ENCODE data around the gene CPNE5. TPM values are rescaled to one million over a fixed set of nuclear protein-coding genes. Genes with fewer than 3 reads are reported as not detected.
"Not testable (repeated sequence)": the region's sequence is repeated elsewhere in the genome, so short reads cannot be mapped to it uniquely, and the experiment has no call there.

The CPNE5 gene
- total RNA-seq, 1 donor from 2014 or later = 0.58 TPM

DNA sequence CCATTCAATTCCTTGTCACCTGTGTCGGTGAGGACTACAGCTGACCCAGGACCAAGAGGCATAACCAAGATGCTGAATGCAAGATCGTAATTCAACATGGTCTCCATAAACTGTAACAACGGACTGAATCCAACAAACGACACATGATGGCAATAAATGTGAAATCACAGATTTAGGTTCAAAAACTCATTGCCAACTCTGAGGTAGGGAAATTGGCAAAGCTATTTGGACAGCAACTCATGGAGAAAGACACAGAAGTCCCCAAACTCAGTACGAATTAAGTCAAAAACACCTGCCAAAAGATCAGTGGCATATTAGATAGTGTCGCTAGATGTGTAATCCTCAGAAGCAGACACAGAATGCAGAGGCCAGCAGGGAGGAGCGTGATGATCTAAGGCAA is 25.0 kb downstream of the CPNE5 start:
- DNase-seq (ENCODE audit: low read depth) = no peak
- H3K4me3 ChIP-seq (ENCODE audit: low read depth, low read length) = no peak overlapping the region
- TF ChIP-seq, protein P1, sequence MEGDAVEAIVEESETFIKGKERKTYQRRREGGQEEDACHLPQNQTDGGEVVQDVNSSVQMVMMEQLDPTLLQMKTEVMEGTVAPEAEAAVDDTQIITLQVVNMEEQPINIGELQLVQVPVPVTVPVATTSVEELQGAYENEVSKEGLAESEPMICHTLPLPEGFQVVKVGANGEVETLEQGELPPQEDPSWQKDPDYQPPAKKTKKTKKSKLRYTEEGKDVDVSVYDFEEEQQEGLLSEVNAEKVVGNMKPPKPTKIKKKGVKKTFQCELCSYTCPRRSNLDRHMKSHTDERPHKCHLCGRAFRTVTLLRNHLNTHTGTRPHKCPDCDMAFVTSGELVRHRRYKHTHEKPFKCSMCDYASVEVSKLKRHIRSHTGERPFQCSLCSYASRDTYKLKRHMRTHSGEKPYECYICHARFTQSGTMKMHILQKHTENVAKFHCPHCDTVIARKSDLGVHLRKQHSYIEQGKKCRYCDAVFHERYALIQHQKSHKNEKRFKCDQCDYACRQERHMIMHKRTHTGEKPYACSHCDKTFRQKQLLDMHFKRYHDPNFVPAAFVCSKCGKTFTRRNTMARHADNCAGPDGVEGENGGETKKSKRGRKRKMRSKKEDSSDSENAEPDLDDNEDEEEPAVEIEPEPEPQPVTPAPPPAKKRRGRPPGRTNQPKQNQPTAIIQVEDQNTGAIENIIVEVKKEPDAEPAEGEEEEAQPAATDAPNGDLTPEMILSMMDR (conservative IDR thresholded peaks at IDR 0.05; ENCODE audit: low read depth, low read length) = no peak

DNA sequence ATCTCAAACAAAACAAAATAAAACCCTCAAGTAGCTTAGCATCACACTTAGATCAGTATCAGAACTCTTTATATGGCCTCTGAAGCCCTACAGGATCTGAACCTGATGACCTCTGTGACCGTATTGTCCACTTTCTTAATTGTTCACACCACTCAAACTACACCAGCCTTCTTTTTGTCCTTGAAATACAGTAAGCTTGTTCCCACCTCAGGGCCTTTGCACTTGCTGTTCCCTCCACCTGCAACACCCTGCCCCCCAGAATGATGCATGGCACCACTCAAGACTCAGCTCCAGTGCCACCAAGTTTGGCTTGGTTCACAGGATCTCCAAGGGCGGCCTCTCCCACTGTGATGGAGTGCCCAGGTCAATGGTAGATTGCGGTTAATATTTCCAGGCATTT is 25.7 kb downstream of the CPNE5 start:
- H3K4me3 ChIP-seq (ENCODE audit: low read depth, low read length) = no peak overlapping the region
- DNase-seq (ENCODE audit: low read depth) = no peak
- TF ChIP-seq, protein P1 (conservative IDR thresholded peaks at IDR 0.05; ENCODE audit: low read depth, low read length) = no peak

DNA sequence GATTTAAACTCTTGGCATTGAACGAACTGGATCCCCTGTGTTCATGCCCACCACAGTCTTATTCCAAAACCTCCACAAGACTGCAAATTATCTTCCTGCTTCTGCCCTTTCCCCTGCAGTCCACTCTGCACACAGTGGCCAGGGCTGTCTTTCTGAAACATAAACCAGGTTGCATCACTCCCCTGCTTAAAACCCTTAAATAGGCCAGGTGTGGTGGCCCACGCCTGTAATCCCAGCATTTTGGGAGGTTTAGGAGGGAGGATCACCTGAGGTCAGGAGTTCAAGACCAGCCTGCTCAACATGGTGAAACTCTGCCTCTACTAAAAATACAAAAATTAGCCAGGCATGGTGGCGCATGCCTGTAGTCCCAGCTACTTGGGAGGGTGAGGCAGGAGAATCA is 26.2 kb downstream of the CPNE5 start:
- DNase-seq (ENCODE audit: low read depth); H3K4me3 ChIP-seq (ENCODE audit: low read depth, low read length): not testable (repeated sequence)

DNA sequence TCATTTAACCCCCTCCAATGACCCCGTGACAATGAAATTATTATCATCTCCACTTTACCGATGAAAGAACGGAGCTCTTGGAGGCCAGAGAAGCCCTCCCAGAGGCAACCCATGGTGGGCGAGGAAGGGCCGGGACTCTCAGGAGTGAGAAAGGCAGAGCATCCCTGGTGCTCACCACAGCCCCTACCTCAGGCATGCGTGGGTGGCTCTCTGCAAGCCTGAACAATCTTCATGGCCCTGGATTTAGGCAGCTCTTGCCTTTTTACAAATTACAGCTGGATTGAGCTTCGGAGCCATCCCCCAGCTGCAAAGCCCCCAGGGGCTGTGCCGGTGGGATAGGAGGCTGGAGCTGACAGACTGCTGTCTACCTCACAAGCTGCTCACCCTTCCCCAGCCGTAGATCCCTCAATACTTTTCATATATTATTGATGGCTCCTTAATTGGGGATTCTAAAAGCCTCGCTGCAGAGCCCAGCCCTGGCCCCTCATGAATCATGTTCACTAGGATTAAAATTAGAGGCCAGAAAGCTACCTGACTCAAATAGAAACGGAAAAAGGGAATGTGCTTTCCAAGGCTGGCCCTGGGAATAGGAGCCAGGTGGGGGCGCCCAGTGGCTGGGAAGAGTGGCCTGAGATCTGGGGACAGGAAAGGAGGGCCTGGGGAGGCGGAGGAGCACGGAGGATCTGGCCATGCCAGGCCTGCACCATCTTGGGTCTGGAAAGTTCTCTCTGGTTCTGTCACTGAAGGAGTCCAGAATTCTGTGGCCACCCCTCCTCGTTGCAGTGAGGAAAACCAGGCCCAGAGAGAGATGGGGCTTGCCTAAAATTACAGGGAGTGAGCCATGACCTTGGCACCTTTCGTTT is 29.1 kb downstream of the CPNE5 start:
- no peak for DNase-seq (ENCODE audit: low read depth)
- H3K4me3 ChIP-seq (ENCODE audit: low read depth, low read length) = no peak overlapping the region
- TF ChIP-seq, protein P1 (conservative IDR thresholded peaks at IDR 0.05; ENCODE audit: low read depth, low read length) = peak; percentile 37

DNA sequence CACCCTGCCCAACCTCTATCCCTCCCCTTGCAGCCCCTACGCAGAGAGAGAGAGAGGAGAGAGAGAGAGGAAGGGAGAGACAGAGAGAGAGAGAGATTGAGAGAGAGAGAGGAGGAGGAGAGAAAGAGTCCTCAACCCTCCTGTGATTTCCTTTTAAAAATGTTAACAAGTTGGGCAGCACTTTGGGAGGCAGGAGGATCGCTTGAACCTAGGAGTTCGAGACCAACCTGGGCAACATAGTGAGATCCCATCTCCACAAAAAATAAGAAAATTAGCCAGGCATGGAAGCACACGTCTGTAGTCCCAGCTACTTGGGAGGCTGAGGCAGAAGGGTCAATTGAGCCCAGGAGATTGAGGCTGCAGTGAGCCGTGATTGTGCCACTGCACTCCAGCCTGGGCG is 30.1 kb downstream of the CPNE5 start:
- no peak overlapping the region for H3K4me3 ChIP-seq (ENCODE audit: low read depth, low read length)
- no peak for DNase-seq (ENCODE audit: low read depth)
- TF ChIP-seq, protein P1 (conservative IDR thresholded peaks at IDR 0.05; ENCODE audit: low read depth, low read length) = no peak

DNA sequence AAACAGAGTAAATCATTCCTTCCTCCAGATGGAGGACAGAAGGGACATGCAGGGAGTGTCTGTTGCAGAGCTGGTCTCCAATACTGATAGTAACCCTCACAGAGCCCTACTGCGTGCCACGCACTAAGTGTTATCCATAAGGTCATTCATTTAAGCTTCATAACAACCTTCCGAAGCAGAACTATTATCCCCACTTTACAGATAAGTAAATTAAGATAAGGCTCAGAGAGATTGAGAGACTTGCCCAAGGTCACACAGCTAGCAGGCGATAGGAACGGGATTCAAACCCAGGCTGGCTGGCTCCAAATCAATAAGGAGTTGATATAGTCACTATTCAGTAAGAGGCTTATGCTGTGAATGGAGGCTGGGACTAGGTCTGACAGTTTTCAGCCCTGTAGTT is 30.6 kb downstream of the CPNE5 start:
- DNase-seq (ENCODE audit: low read depth) = no peak
- TF ChIP-seq, protein P1 (conservative IDR thresholded peaks at IDR 0.05; ENCODE audit: low read depth, low read length) = no peak
- no peak overlapping the region for H3K4me3 ChIP-seq (ENCODE audit: low read depth, low read length)

DNA sequence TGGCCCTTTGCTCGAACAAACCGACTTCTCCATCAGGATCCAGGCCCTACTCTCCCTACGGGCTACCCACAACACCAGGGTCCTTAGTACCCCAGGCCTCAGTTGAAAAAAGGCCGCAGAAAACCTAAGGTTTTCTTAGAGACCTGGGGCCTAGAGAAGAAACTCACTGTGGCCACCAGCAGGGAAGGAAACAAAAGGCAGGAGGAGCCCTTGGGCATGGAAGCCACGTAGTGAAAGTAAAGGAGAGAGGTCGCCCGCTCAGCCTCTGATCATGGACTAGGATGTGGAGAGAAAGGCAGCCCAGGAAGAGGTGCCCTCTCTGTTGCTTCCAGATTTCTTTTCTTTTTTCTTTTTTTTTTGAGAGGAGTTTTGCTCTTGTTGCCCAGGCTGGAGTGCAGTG is 31.5 kb downstream of the CPNE5 start:
- TF ChIP-seq, protein P1 (conservative IDR thresholded peaks at IDR 0.05; ENCODE audit: low read depth, low read length) = no peak
- H3K4me3 ChIP-seq (ENCODE audit: low read depth, low read length) = no peak overlapping the region
- DNase-seq (ENCODE audit: low read depth) = no peak

Data from epithelial cell of proximal tubule (primary cell).